KMS-11 (cell line): ENCODE results near the gene TMIGD3.
"Not testable (repeated sequence)": the region's sequence is repeated elsewhere in the genome, so short reads cannot be mapped to it uniquely, and the experiment has no call there.

Source experiments
- H2AFZ ChIP-seq: fragments of 200-600 bp; sonication (generic); 2 replicates; pipeline ENCODE4 v1.6.1; 2016; ENCODE audit warnings: antibody characterized with exemption, mixed run types, low read depth
- H3K27ac ChIP-seq: fragments of 200-600 bp; sonication (generic); 2 replicates; pipeline ENCODE4 v1.6.1; 2016; ENCODE audit warnings: mild to moderate bottlenecking, mixed run types
- H3K27me3 ChIP-seq: fragments of 200-600 bp; sonication (generic); 2 replicates; pipeline ENCODE4 v1.6.1; 2017; ENCODE audit warnings: mild to moderate bottlenecking, low read depth, mixed run types, moderate library complexity; ENCODE audit not compliant: insufficient read depth
- H3K36me3 ChIP-seq: fragments of 200-600 bp; sonication (generic); 2 replicates; pipeline ENCODE4 v1.6.1; 2017; ENCODE audit warnings: mild to moderate bottlenecking, mixed run types; ENCODE audit not compliant: insufficient read depth
- H3K4me1 ChIP-seq: fragments of 200-600 bp; sonication (generic); 2 replicates; pipeline ENCODE4 v1.6.1; 2016; ENCODE audit warnings: mild to moderate bottlenecking, low read depth, mixed run types; ENCODE audit not compliant: poor library complexity, severe bottlenecking
- H3K4me2 ChIP-seq: fragments of 200-600 bp; sonication (generic); 2 replicates; pipeline ENCODE4 v1.7.0; 2016; ENCODE audit warnings: mild to moderate bottlenecking, mixed run types
- H3K4me3 ChIP-seq: fragments of 200-600 bp; sonication (generic); IDR thresholded peaks from 2 replicates; pipeline ENCODE4 v1.6.1; 2017; ENCODE audit warnings: low read depth, low read length, mixed read lengths; ENCODE audit not compliant: insufficient read depth
- H3K79me2 ChIP-seq: fragments of 200-600 bp; sonication (generic); 2 replicates; pipeline ENCODE4 v1.6.1; 2016; ENCODE audit warnings: low read depth, mixed run types; ENCODE audit not compliant: insufficient read depth
- H3K9ac ChIP-seq: fragments of 200-600 bp; sonication (generic); 2 replicates; pipeline ENCODE4 v1.6.1; 2016; ENCODE audit warnings: mild to moderate bottlenecking, mixed run types
- H4K20me1 ChIP-seq: fragments of 200-600 bp; sonication (generic); 2 replicates; pipeline ENCODE4 v1.6.1; 2016; ENCODE audit warnings: mild to moderate bottlenecking, mixed run types; ENCODE audit not compliant: insufficient read depth
- CTCF ChIP-seq: fragments of 200-600 bp; sonication (generic); conservative IDR thresholded peaks from 2 replicates; pipeline ENCODE4 v1.6.1; 2017; ENCODE audit warnings: low read depth, mild to moderate bottlenecking, antibody characterized with exemption, low read length, moderate library complexity, mixed read lengths

The TMIGD3 gene

GRCh38 chr1:111503585-111504060 is at the start of gene TMIGD3, which contains the start of gene ADORA3:
Gene TMIGD3 (minus strand): TSS chr1:111503633. CDS start chr1:111503354, 279 bp downstream.
Gene ADORA3 (minus strand): TSS chr1:111503633. CDS start chr1:111503354, 279 bp downstream.
- H2AFZ ChIP-seq = no peak within 1 kb of the TSS
- no peak within 1 kb of the TSS for H3K4me3 ChIP-seq
- no peak within 1 kb of the TSS for H3K9ac ChIP-seq
- H3K4me1 ChIP-seq = peaks cover 31% of the 10 kb centered on the region
- no peaks in the 10 kb centered on the region for H3K27me3 ChIP-seq
- H3K36me3 ChIP-seq = no peaks in the 10 kb centered on the region
- H3K4me2 ChIP-seq = no peak within 1 kb of the TSS
- no peaks in the 10 kb centered on the region for H3K79me2 ChIP-seq
- H3K27ac ChIP-seq = no peak within 1 kb of the TSS
- H4K20me1 ChIP-seq = no peaks in the 10 kb centered on the region
- TF ChIP-seq CTCF = no peak

GRCh38 chr1:111553196-111553595 is 49.8 kb upstream of the TMIGD3 start:
- Histone ChIP-seq H3K27me3 (no peaks in the 10 kb centered on the region), H3K4me1 (peaks cover 5% of the 10 kb centered on the region), H3K79me2 (no peaks in the 10 kb centered on the region), H4K20me1 (no peaks in the 10 kb centered on the region), H3K4me2 (no peak overlapping the region), H3K9ac (no peak overlapping the region), H2AFZ (no peak overlapping the region), H3K27ac (no peak overlapping the region), H3K4me3 (no peak overlapping the region), H3K36me3 (no peaks in the 10 kb centered on the region)
- no peak for TF ChIP-seq CTCF

- Histone ChIP-seq H3K79me2 (no peaks in the 10 kb centered on the region), H3K9ac (no peak overlapping the region), H3K36me3 (no peaks in the 10 kb centered on the region), H3K4me2 (no peak overlapping the region), H3K4me1 (peaks cover 10% of the 10 kb centered on the region), H4K20me1 (no peaks in the 10 kb centered on the region), H3K27ac (no peak overlapping the region), H3K27me3 (no peaks in the 10 kb centered on the region), H3K4me3 (no peak overlapping the region), H2AFZ (no peak overlapping the region)
- no peak for TF ChIP-seq CTCF
These were observed 49.2 kb upstream of the TMIGD3 start for GRCh38 chr1:111552587-111552986.

- no peak overlapping the region for H3K4me3 ChIP-seq
- H3K9ac ChIP-seq = no peak overlapping the region
- H3K36me3 ChIP-seq = no peaks in the 10 kb centered on the region
- H4K20me1 ChIP-seq = no peaks in the 10 kb centered on the region
- H3K4me1 ChIP-seq = peaks cover 10% of the 10 kb centered on the region
- H3K27ac ChIP-seq = no peak overlapping the region
- TF ChIP-seq CTCF = no peak
- H3K27me3 ChIP-seq = no peaks in the 10 kb centered on the region
- no peak overlapping the region for H2AFZ ChIP-seq
- H3K4me2 ChIP-seq = no peak overlapping the region
- H3K79me2 ChIP-seq = no peaks in the 10 kb centered on the region
These were observed 48.4 kb upstream of the TMIGD3 start for GRCh38 chr1:111551623-111552411.

GRCh38 chr1:111547786-111548185 is 44.4 kb upstream of the TMIGD3 start:
- not testable (repeated sequence) for H3K36me3 ChIP-seq, H3K4me3 ChIP-seq, H3K27ac ChIP-seq, H3K9ac ChIP-seq, H3K27me3 ChIP-seq, H2AFZ ChIP-seq, H3K4me2 ChIP-seq, H4K20me1 ChIP-seq, H3K79me2 ChIP-seq
- peaks cover 10% of the 10 kb centered on the region for H3K4me1 ChIP-seq
